NCI-H524 (cell line): Measurements from ENCODE around the gene TBX3.

Experiments
- DNase-seq, 2 experiments: peaks; one replicate each; lab custom pipeline; 2025; lab: John Stamatoyannopoulos, UW

Gene TBX3

GRCh38 chr12:114696443-114697242 lies 12.7 kb upstream of the TBX3 start:
- DNase-seq: no peak

DNA sequence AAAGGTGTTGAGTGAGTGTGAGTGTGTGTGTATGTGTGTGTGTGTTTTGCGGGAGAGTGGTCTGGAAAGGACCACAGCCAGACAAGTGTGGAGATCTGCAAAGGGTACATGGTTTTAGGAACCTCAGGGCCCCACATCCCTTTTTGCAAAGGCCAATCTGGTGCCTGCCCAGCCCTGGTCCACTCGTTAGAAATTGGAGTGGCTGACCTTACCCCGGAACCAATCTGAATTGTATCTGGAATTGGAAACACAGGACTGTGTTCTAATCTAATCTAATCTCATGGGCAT lies 11.3 kb upstream of the TBX3 start:
- DNase-seq: no peak

GRCh38 chr12:114694436-114695304 lies 10.7 kb upstream of the TBX3 start:
- no peak for DNase-seq

GRCh38 chr12:114693532-114693931 lies 9.6 kb upstream of the TBX3 start:
- DNase-seq: no peak

DNA sequence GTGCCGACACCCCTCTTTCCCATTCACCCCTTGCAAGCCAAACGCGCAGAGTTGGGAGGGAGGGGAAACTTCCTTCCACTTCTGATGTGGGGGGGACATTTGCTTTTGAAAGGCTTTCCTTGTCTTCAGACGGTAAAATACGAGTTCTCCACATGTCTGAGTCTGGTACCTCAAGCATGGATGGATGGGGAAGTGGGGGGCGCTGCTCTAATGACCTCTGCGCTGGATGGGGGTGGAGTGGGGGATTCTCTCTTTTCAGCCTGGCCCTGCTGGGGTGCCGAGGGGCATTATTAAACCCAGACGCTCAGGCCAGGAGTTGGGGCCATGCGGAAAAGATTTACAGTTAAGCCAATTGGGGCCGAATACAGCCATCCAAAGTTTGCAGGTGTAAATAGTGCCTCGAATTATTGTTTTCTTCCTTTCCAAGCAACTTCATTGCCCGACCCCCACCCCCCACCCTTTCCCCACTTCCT lies 9.1 kb upstream of the TBX3 start:
- DNase-seq: no peak

DNA sequence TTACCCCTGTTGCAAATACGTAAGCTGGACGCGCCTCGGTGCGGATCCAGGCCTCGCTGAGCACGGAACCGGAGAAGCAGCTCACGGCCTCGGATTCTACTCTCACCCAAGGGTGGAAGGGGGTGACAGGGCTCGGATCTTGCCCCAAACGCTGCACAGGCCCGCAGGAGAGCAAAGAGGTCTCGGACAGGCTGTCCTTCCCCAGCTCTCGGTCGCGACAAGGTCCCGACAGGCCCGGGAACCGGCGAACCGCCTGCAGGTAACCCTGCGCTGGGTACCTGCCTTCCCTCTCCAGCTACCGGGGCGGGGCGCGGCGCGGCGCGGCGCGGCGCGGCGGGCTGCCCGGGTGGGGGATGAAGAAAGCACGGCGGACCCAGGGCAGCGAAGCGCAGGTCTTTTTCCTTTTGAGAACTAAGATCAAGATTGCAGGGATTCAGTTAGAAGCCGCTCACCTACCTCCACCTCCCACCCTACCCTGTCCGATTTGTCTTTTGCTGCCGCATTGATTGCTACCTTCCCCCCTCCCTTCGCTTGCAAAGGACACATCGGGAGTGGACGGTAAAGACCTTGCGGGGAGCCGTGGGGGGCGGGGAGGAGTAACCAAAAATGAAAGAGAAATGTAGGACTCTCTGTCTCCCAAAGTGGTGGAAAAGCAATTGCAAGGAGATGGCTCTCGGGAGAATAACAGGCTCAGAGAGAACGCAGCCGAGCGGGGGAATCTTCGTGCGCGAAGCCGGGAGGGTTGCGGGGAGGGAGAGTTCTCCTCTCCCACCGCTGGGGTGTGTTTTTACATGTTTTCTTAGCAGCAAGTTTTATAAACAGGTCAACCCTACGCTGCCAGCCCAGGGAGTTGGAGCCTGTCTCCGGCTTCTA lies 8.4 kb upstream of the TBX3 start:
- DNase-seq: no peak

DNA sequence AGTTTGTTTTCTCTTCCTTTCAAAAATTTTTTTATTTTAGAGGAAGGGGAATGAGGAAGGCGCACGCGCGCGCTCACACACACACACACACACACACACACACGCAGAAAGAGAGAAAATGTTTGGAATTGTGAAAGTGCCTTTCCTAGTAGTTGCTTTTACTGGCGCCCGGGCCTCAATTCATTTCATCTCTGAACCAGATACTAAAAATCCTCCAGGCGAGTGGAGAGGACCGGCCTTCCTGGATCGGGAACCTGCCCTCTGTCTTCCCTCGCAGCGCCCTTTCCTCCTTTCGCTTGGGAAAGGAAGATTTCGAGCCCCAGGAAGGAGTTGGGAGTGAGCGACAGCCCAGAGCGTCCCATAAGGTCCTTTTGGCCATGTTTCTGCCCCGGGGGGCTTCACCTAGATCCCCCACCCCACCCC lies 7.8 kb upstream of the TBX3 start:
- DNase-seq: no peak

DNA sequence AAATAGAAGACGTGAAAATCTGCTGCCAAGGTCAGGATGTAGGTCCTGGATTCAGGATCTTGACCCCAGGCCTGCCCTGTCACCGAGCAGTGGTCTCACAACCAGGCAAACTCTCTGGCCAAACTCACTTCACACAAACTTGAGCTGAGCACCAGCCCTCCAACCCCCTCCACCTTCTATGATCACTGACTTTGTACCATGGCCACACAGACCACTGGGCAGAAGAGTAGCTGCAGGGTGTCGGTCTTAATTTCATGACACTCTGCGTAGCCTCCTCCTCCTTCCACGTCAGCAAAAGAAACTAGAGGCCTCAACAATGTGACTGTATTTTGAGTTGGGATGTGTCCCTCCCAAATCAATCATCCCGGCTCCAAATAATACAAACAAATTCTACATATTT lies 7.2 kb upstream of the TBX3 start:
- DNase-seq: no peak

- DNase-seq: no peak
Measured at GRCh38 chr12:114690267-114691135, 6.5 kb upstream of the TBX3 start.

- no peak for DNase-seq
Measured at GRCh38 chr12:114689075-114689994, 5.4 kb upstream of the TBX3 start.

DNA sequence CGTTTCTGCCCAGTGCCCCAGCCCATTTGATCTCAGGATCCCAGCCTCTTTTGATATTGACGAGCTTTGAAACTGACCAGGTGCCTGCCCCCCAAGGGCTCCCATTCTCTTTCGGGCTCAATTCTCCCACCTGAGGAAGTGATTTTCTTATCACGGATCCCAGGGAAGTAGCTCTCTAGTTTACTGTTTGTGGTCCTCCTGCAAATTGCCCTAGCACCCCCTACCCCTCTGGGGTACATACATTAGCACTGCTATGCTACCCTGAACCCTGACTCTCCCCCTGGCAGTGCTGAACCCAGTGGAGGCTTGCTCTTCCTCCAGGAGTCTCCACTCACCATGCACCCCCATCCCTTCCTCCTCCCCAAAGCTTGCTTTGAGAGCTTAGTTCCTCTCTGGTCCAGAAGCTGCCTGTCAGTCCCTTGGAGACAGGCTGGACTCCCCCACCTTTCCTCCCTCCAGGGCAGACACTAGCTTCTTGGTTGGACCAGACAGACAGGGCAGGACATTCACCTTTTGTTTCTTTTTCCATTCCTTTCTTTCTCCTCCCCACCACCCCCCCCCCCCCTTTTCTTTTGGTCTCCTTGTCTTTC lies 4.4 kb upstream of the TBX3 start:
- no peak for DNase-seq

GRCh38 chr12:114687802-114688201 lies 3.8 kb upstream of the TBX3 start:
- DNase-seq: no peak

DNA sequence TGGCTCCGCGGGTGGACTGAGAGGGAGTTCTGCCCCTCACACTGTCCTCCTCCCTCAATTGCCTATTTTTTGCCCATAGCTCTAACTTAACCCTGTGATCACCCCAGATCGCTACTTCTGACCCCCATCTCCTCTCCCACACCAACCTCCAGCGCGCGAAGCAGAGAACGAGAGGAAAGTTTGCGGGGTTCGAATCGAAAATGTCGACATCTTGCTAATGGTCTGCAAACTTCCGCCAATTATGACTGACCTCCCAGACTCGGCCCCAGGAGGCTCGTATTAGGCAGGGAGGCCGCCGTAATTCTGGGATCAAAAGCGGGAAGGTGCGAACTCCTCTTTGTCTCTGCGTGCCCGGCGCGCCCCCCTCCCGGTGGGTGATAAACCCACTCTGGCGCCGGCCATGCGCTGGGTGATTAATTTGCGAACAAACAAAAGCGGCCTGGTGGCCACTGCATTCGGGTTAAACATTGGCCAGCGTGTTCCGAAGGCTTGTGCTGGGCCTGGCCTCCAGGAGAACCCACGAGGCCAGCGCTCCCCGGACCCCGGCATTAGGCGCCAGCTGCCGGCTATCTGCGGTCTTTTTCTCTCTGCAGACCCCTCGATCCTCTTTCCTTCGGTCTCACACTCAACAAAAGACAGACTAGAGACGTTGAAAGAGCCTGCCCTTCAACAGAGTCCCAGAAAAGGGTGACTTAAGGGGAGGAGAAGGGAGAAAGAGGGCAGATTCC lies 3.0 kb upstream of the TBX3 start:
- no peak for DNase-seq

- no peak for DNase-seq
Measured at GRCh38 chr12:114686426-114686772, 2.4 kb upstream of the TBX3 start.

- no peak for DNase-seq
Measured at GRCh38 chr12:114685869-114686268, 1.9 kb upstream of the TBX3 start.

GRCh38 chr12:114685320-114685781 lies 1.4 kb upstream of the TBX3 start:
- DNase-seq: no peak

DNA sequence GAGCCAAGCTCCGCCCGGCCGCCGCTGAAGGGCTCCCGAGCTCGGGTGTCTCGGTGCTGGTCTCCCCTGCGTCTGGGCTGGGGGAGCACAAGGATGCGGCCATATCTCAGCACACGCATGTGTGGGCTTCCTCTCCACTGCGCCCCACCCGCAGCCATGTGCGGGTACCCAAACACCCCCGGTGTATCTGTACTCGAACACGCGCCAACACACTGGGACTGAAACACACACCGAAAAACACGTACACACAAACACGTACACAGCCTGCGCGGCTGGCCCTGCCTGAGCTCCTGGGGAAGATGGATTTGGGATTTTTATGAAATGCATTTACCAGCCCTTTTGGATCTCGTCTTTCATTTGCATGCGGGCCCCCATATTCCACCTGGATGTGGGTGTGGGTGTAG lies 897 bp upstream of the TBX3 start:
- DNase-seq: no peak

DNA sequence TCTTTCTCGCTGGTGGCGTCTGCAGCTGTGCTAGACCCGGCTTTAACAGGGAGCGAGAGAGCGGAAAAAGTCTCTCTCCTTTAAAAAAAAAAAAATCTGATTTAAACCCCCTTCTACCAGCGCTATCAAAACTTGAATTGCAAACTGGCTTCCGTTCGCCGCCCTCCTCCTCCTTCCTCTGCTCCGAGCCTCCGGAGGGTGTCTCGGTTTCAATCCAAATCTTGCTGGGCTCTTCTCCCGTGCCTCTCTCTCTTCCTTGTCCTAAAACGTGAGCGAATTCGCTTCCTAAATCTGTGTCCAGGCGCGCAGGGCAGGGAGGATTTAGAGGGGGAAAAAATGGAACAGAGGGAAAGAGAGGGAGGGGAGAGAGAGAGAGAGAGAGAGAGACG lies 272 bp downstream of the TBX3 start:
- no peak for DNase-seq
